ENCODE measurements around the gene CPEB4. TPM values are rescaled to one million over a fixed set of nuclear protein-coding genes. Genes with fewer than 3 reads are reported as not detected.
A peak's percentile ranks its signal among the peaks of the same experiment; 100 is the strongest.

The CPEB4 gene
- total and polyA plus RNA-seq, 2 of the 8 experiments (the other 6 are each of a cell fraction or from before 2014, with no cell fraction given): 8.4 to 13.4 TPM

DNA sequence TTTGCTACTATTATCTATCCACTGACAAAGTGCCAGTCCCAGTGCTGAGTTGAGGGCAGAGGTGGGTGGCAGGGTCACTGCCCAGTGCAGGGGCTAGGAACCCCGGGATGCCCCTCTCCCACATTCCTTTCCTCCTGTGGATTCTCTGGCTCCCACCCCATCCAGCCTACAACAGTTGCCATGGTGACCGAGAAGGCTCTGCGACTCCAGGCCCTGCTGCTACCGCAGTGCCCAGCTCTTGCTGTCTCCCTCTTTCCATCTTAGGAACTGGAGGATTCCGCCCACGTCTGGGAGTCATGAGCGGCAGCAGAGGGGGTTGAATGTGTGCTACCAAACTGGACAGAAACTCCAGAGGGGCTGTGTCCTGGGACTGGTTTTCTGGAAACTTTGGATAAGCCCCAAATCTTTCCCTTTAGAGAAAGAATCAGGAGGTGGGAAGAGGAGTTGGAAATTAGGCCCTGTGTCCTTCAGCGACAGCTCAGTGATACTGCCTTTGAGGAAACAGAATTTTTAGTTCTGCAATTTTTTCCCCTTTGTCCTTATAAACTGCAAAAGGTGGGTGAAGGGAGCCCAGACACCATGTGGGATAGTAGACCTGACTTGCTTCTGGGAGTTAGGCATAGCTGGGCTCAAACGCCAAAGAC lies 80.1 kb downstream of the CPEB4 start (continued):
- TF ChIP-seq TEAD4 (IDR thresholded peaks at IDR 0.05; ENCODE audit: low read depth, low read length) (peak; percentile 38; the same call in 1 of the 2 replicates), NRF1 (IDR thresholded peaks at IDR 0.05; ENCODE audit: low read depth, low read length) (no peak), PHF8 (conservative IDR thresholded peaks at IDR 0.05; ENCODE audit: low read depth, low read length) (no peak), CHD2 (IDR thresholded peaks at IDR 0.05; ENCODE audit: low read length) (no peak)
- TF ChIP-seq, protein P1, sequence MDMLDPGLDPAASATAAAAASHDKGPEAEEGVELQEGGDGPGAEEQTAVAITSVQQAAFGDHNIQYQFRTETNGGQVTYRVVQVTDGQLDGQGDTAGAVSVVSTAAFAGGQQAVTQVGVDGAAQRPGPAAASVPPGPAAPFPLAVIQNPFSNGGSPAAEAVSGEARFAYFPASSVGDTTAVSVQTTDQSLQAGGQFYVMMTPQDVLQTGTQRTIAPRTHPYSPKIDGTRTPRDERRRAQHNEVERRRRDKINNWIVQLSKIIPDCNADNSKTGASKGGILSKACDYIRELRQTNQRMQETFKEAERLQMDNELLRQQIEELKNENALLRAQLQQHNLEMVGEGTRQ (IDR thresholded peaks at IDR 0.05; ENCODE audit: low read length): no peak

Data from H1 (cell line).